UCSD-AML1 (cell line): Measurements from ENCODE around the gene EMILIN1.
"Not testable (repeated sequence)": the region's sequence is repeated elsewhere in the genome, so short reads cannot be mapped to it uniquely, and the experiment has no call there.

Experiments used
- DNase-seq: peaks from one replicate; lab custom pipeline; 2025; ENCODE audit not compliant: unreplicated experiment; lab: John Stamatoyannopoulos, UW

EMILIN1 gene

DNA sequence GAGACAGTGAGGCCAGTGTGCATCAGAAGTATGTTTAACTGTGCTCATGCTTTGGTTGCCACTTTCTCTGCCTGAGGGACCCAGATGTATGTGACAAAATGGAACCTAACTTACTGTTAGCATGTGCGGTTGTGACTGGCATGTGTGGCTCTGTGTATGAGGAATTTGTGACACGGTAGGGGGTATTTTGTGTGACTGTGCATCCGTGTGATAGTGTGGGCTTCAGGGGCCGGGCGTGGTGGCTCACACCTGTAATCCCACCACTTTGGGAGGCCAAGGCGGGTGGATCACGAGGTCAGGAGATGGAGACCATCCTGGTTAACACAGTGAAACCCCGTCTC, 40.9 kb downstream of the EMILIN1 start:
- DNase-seq = not testable (repeated sequence)

DNA sequence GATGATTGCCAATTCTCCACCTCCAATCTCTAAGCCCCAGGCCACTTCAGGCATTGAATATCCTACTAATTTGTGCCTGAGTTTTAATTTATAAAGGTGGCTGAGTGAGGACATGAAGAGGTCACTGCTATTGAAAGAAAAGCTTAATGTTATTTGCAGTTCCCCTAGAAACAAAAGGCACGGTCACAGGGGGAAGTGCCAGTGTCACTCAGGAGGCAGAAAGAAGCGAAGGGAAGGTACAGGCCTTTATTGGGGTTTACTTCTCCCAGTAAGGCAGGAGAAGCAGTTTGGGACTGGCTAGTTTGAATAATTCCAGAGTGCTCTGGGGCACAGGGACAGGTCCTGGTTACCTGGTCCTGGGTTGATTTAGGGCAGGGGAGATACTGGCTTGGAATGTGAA, 43.5 kb downstream of the EMILIN1 start:
- DNase-seq = no peak

- no peak for DNase-seq
Observed at GRCh38 chr2:27122791-27123190, 44.4 kb downstream of the EMILIN1 start.

DNA sequence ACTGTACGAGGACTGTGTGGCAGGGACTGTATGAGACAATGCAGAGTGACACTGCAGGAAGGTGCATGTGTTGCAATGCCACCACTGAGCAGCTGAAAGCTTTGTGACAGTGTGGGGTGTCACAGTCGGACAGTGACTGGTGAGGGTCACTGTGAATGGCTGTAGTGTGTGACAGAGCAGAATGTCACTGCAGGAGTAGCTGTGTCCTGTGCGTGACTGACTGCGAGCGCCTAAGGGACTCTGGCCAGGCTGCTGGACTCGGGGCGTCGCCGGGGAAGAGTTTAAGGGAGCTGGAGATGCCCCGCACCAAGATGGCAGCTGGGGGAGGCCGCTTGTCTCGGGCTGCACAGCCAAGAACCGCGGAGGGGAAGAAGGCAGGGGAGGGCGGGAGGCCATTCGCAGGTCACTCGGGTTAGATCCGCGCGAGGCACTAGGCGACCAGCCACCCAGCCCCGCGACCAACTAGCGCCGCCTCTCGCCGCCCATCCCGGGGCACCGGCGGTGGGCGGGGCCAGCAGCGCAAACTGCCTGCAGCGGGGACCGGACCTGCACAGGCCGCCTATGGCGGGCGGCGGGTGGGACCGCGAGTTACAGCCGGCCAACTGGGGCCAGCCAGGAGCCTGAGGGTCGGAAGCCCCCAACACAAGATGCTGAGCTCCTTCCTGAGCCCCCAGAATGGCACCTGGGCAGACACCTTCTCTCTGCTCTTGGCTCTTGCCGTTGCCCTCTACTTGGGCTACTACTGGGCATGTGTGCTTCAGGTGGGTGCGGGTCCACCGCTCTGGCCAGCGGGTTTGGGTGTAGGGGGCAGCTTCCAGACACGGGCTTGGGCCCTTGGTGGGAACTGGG, 45.1 kb downstream of the EMILIN1 start, which contains the start of gene ABHD1:
Gene ABHD1, plus strand, starts transcription at position 514 of the 849 bp plus-strand sequence. Its CDS starts 134 bp downstream, at position 648.
- DNase-seq = peak; percentile 34

- DNase-seq = no peak
Observed at GRCh38 chr2:27125104-27125503, 46.7 kb downstream of the EMILIN1 start.

DNA sequence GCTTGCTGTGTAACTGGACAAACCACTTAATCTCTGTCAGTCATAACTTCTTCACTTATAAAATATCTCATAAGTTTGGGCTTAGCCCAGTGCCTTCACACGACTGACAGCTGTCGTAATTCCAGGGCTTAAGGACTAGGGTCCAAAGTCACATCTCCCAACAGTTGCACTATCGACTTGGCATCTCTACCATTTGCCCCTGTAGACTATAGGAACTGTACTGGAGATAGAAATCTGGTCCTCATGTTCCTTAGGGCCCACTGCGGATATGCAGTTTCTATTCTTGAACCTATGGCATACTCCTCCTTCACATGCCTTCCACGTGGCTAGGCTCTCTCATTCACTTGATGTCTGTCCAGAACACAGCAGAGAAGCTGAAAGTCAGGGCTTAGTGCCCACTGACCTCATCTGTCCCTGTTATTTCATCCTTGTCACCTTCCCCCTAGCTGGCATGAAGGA, 47.9 kb downstream of the EMILIN1 start:
- no peak for DNase-seq

DNA sequence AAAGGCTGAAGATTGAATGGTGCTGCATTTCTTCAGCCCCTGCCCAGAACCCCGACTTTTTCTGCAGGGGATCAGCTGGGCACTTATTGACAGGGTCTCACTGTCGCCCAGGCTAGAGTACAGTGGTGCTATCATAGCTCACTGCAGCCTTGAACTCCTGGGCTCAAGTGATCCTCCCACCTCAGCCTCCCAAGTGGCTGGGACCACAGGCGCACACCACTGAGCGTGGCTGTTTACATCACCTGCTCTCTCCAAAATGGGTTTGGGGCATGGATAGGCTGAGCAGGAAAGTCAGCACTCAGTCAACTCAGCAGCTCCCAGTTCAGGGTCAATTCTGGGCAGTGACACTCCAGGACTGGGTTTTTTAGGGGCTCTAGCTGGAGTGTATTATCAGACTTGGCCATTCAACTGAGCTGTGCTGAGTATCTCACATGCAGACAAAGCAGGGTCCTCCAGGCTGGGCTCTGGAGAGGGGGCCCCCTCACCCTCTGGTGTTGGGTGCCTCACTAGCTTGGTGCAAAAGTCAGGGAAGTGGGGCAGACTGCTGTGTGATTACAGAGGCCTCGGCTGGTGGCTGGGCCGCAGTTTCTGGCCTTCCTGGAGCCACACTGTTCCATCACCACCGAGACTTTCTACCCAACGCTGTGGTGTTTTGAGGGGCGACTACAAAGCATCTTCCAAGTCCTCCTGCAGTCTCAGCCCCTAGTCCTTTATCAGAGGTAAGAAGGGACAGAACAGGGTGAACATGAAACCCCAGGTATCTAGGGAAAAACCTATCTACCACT, 49.7 kb downstream of the EMILIN1 start:
- DNase-seq = no peak

DNA sequence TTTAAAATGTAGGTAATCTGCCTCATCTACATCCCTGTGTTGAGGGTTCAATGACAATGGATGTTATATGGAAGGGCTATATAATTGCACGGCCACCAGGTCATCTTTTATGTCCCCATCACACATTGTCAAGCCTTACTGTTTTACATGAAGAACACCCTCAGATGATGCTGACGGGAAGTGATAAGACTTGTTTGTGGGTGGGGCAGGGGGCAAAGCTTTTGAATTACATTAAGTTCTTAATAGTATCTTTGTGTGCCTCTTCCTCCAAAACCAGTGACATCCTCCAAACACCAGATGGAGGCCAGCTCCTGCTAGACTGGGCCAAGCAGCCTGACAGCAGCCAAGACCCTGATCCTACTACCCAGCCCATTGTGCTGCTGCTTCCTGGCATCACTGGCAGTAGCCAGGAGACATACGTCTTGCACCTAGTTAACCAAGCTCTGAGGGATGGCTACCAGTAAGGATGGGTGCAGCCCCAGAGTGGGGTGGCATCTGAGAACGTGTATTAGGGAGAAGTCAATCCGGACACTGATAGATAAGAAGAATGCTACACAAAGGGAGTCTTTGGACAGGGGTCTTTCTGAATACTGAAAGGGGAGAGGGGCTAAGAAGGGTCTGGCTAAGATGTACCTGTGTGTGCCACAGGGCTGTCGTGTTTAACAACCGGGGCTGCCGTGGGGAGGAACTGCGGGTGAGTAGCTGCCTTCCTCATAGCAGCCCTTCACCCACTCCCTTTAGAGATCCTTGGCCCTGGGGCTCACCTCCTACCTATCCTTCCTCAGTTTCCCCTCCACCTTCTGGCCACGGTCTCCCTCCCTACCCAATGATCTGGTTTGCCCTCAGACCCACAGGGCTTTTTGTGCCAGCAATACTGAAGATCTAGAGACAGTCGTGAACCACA, 50.5 kb downstream of the EMILIN1 start:
- DNase-seq = no peak

DNA sequence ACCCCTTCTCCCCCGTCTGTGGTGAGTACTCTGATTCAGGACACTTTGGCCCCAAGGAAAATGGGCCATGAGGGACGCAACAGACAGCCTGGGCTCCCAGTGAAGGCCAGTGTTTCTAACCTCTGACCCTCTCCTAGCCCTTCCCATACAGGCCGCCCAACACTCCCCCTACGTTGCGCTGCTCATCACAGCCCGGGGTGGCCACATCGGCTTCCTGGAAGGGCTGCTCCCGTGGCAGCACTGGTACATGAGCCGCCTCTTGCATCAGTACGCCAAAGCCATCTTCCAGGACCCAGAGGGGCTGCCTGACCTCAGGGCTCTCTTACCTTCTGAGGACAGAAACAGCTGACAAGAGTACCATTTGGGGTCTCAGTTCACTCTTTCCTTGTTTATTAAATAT, 52.0 kb downstream of the EMILIN1 start:
- DNase-seq = no peak

DNA sequence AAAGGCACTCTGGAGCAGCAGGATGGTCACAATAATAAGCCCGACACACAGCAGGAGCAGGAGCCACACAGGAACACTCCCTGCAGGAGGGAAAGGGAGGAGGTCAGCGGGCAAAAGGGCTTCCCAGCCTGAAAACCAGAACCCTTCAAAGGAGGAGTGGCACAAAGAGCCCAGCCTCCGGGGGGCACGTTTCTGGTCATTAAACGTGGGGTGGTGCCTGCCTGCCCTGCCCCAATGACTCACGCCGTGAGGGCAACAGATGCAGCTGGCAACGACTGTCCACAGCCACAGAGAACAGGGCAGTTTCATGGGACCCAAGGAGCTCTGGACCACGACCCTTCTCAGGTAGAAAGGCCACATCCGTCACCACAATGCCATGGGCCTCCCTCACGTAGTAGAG, 53.0 kb downstream of the EMILIN1 start:
- DNase-seq = no peak

- DNase-seq = no peak
Observed at GRCh38 chr2:27133195-27133875, 54.9 kb downstream of the EMILIN1 start.

- DNase-seq = peak; percentile 99
Observed at GRCh38 chr2:27133905-27134780, 55.7 kb downstream of the EMILIN1 start, which contains the start of gene PREB. PREB (minus strand) TSS chr2:27134636; CDS start chr2:27134421, 215 bp downstream.

GRCh38 chr2:27134781-27135477, 56.5 kb downstream of the EMILIN1 start:
- DNase-seq = no peak

DNA sequence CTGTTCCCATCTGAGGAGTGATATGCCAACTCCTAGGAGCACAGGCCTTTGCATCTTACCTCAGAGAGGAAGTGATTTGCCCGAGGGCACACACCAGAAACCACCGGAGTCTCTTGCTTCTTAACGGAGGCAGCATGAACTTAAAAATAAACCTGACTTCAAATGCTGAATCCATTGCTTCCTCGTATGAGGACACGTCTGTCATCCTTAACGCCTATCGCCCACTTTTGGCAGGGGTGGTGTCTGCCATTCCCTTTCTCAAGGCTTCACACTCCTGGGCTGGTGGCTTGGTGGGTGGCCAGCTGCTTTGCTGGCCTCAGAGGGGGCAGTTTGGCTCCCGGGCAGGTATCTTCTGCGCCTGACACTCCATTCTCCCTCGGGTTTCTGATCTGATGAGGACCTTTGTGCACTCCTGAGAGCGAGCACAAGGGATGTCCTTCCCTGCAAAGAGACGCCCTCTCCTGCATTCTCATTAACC, 57.1 kb downstream of the EMILIN1 start:
- DNase-seq = no peak
